HFFc6 (cell line): Measurements from ENCODE around the gene CITED2. TPM values are rescaled to one million over a fixed set of nuclear protein-coding genes. Genes with fewer than 3 reads are reported as not detected.
"Not testable (repeated sequence)": the region's sequence is repeated elsewhere in the genome, so short reads cannot be mapped to it uniquely, and the experiment has no call there.

ENCODE experiments used
- DNase-seq: peaks from one replicate; pipeline ENCODE4 v3.0.0-alpha.2; 2018
- H3K27ac Mint-ChIP-seq: 2 replicates; pipeline ENCODE4 v1.8.0; 2020; ENCODE audit warnings: mild to moderate bottlenecking, mixed read lengths
- H3K27me3 Mint-ChIP-seq: 2 replicates; pipeline ENCODE4 v1.8.0; 2021; ENCODE audit warnings: mild to moderate bottlenecking, moderate library complexity, mixed read lengths; ENCODE audit not compliant: insufficient read depth
- H3K36me3 Mint-ChIP-seq: 2 replicates; pipeline ENCODE4 v1.8.0; 2021; ENCODE audit warnings: low read depth, mixed read lengths
- H3K4me1 Mint-ChIP-seq: 2 replicates; pipeline ENCODE4 v1.8.0; 2020; ENCODE audit warnings: low read depth, mixed read lengths
- H3K4me3 Mint-ChIP-seq: 2 replicates; pipeline ENCODE4 v1.8.0; 2020; ENCODE audit warnings: mild to moderate bottlenecking, moderate library complexity, mixed read lengths
- H3K9me3 Mint-ChIP-seq: 2 replicates; pipeline ENCODE4 v1.8.0; 2020; ENCODE audit warnings: mild to moderate bottlenecking, mixed read lengths
- total RNA-seq, 6 experiments: library from RNA; stranded (reverse); fragmentation: NEBNext Ultra II Directional; extraction: Animal tissue kit (Norgen Biotek cat#: 25700); gene quantifications; 2 replicates in 1 of 6; 3 replicates in 5 of 6; pipeline ENCODE4 v1.2.3, GENCODE V29; 2021
- TF ChIP-seq, protein P1 (sequence below): fragments of 200-600 bp; sonication (generic); IDR thresholded peaks from 2 replicates; pipeline ENCODE4 v1.5.0; 2021; ENCODE audit warnings: antibody characterized with exemption, mild to moderate bottlenecking

The CITED2 gene
- total RNA-seq, 6 experiments from 2014 or later: 1,147 to 1,717 (median 1,616) TPM

DNA sequence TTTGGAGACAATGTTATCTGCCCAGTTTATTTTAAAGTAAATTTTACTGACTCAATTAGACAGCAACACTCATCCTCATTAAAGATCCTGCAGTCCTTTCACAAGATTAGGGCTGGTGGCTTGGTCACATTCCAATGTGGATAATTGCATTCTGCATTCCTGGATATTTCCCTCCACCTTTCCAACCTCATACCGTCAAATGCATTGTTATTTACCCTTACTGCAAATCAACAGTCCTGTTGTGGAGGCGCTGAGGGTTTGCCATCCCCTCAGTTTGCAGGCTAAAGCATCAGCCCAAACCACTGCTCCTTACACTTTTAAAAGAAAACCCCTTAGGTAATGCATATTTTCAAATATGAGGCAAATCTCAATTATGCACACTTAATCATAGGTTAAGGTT lies 5.4 kb downstream of the CITED2 start:
- H3K36me3 Mint-ChIP-seq: peaks cover 39% of the 10 kb centered on the region
- TF ChIP-seq, protein P1, sequence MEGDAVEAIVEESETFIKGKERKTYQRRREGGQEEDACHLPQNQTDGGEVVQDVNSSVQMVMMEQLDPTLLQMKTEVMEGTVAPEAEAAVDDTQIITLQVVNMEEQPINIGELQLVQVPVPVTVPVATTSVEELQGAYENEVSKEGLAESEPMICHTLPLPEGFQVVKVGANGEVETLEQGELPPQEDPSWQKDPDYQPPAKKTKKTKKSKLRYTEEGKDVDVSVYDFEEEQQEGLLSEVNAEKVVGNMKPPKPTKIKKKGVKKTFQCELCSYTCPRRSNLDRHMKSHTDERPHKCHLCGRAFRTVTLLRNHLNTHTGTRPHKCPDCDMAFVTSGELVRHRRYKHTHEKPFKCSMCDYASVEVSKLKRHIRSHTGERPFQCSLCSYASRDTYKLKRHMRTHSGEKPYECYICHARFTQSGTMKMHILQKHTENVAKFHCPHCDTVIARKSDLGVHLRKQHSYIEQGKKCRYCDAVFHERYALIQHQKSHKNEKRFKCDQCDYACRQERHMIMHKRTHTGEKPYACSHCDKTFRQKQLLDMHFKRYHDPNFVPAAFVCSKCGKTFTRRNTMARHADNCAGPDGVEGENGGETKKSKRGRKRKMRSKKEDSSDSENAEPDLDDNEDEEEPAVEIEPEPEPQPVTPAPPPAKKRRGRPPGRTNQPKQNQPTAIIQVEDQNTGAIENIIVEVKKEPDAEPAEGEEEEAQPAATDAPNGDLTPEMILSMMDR: no peak
- peaks cover 18% of the 10 kb centered on the region for H3K9me3 Mint-ChIP-seq
- peaks cover 59% of the 10 kb centered on the region for H3K4me1 Mint-ChIP-seq
- peak; percentile 50 for DNase-seq
- H3K27me3 Mint-ChIP-seq: peaks cover 42% of the 10 kb centered on the region
- H3K27ac Mint-ChIP-seq: peak overlapping the region; percentile 98
- peak overlapping the region; percentile 58; the same call in 1 of the 2 replicates for H3K4me3 Mint-ChIP-seq

DNA sequence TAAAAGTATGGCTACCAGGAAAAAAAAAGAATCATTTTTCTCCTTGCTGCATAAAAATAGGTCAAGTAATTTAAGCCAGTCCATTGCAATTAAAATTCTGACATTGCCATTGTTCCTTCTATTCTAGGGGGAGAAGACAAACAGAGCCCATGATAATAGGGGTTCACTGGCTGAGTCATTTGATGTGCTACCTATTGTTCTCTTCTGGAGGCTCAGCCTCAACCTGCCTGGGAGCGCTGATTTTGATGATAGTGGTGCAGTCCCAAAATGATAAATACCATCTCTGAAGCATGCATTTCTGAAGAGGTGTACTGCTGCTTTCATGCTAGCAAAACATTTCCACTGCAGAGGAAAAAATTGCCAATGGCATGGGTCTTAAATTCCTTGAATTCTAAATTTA lies 5.8 kb downstream of the CITED2 start:
- H3K27ac Mint-ChIP-seq: peak overlapping the region; percentile 98
- peaks cover 38% of the 10 kb centered on the region for H3K27me3 Mint-ChIP-seq
- H3K36me3 Mint-ChIP-seq: peaks cover 35% of the 10 kb centered on the region
- peaks cover 59% of the 10 kb centered on the region for H3K4me1 Mint-ChIP-seq
- TF ChIP-seq, protein P1: no peak
- H3K4me3 Mint-ChIP-seq: peak overlapping the region; percentile 58; the same call in 1 of the 2 replicates
- no peak for DNase-seq
- H3K9me3 Mint-ChIP-seq: peaks cover 14% of the 10 kb centered on the region

GRCh38 chr6:139367810-139368351 lies 6.6 kb downstream of the CITED2 start:
- peaks cover 27% of the 10 kb centered on the region for H3K36me3 Mint-ChIP-seq
- no peak for DNase-seq
- H3K4me1 Mint-ChIP-seq: peaks cover 59% of the 10 kb centered on the region
- H3K27ac Mint-ChIP-seq: peak overlapping the region; percentile 98
- peaks cover 33% of the 10 kb centered on the region for H3K27me3 Mint-ChIP-seq
- peak overlapping the region; percentile 20; the same call in 1 of the 2 replicates for H3K4me3 Mint-ChIP-seq
- H3K9me3 Mint-ChIP-seq: peaks cover 10% of the 10 kb centered on the region
- TF ChIP-seq, protein P1: no peak

DNA sequence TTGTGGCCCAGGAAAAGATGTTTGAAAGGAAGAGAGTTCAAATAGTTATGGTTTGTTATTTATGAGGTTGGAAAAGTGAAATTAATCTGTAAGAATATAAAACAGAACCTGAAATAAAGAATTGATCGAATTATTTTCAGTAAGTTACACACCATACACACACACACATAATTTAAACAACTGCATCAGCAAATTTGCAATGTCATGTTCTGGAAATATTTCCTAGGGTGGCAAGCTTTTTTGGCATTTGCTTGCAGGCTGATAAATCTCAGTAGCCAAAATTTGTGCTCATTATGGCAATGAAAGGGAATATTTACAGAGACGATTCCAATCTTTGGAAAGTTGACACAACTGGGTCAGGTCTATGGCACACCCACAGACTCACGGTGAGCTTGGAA lies 9.5 kb downstream of the CITED2 start:
- TF ChIP-seq, protein P1: no peak
- peaks cover 44% of the 10 kb centered on the region for H3K4me1 Mint-ChIP-seq
- no peaks in the 10 kb centered on the region for H3K36me3 Mint-ChIP-seq
- no peak overlapping the region for H3K4me3 Mint-ChIP-seq
- no peaks in the 10 kb centered on the region for H3K9me3 Mint-ChIP-seq
- no peak overlapping the region for H3K27ac Mint-ChIP-seq
- no peak for DNase-seq
- H3K27me3 Mint-ChIP-seq: peaks cover 18% of the 10 kb centered on the region

- Mint-ChIP-seq H3K27ac (no peak overlapping the region), H3K36me3 (no peaks in the 10 kb centered on the region), H3K27me3 (peaks cover 14% of the 10 kb centered on the region), H3K4me3 (no peak overlapping the region), H3K4me1 (peaks cover 38% of the 10 kb centered on the region), H3K9me3 (no peaks in the 10 kb centered on the region)
- TF ChIP-seq, protein P1: peak; percentile 94
- DNase-seq: peak; percentile 47
Observed at GRCh38 chr6:139364302-139364981, 10.0 kb downstream of the CITED2 start.

GRCh38 chr6:139363797-139364196 lies 10.7 kb downstream of the CITED2 start:
- H3K27me3 Mint-ChIP-seq, H3K36me3 Mint-ChIP-seq, DNase-seq, H3K4me3 Mint-ChIP-seq, H3K9me3 Mint-ChIP-seq, H3K27ac Mint-ChIP-seq: not testable (repeated sequence)
- peaks cover 32% of the 10 kb centered on the region for H3K4me1 Mint-ChIP-seq

GRCh38 chr6:139363123-139363522 lies 11.3 kb downstream of the CITED2 start:
- not testable (repeated sequence) for H3K27ac Mint-ChIP-seq, H3K4me3 Mint-ChIP-seq, H3K36me3 Mint-ChIP-seq, DNase-seq, H3K9me3 Mint-ChIP-seq, H3K27me3 Mint-ChIP-seq
- H3K4me1 Mint-ChIP-seq: peaks cover 25% of the 10 kb centered on the region
